Activated CD8-positive, alpha-beta memory T cell treated with anti-CD3 and anti-CD28 coated beads, Interleukin-2, amount 50 U/mL, for 24 hours (primary cell): ENCODE data around the gene CACNA1C.

Experiments
- DNase-seq: peaks from one replicate; pipeline ENCODE4 v3.0.0-alpha.2; 2020; ENCODE audit errors: extremely low read depth

The CACNA1C gene

GRCh38 chr12:2343681-2344080 is 290.9 kb downstream of the CACNA1C start:
- no peak for DNase-seq

- DNase-seq = no peak
Observed at GRCh38 chr12:2344476-2344875, 291.7 kb downstream of the CACNA1C start.

- no peak for DNase-seq
Observed at GRCh38 chr12:2344885-2345284, 292.1 kb downstream of the CACNA1C start.

GRCh38 chr12:2345902-2346301 is 293.1 kb downstream of the CACNA1C start:
- DNase-seq = no peak

DNA sequence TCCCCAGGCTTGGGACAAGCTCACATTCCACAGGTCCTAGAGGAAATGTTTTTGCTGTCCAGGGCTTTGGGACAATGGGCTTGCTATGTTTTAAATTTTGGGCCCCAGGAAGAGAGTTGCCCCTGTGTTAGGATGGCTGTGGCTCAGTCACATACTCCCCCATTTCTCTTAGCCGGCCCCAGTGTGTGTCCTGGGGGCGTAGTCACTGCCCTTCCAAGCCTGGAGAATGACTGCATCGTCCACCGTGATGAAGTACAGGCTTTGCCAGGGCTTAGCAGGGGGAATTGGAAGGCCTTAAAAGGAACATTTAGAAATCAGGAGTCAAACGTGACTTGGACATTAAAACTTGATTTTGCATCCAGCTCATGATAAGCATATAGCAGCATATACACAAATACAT is 293.6 kb downstream of the CACNA1C start:
- no peak for DNase-seq

DNA sequence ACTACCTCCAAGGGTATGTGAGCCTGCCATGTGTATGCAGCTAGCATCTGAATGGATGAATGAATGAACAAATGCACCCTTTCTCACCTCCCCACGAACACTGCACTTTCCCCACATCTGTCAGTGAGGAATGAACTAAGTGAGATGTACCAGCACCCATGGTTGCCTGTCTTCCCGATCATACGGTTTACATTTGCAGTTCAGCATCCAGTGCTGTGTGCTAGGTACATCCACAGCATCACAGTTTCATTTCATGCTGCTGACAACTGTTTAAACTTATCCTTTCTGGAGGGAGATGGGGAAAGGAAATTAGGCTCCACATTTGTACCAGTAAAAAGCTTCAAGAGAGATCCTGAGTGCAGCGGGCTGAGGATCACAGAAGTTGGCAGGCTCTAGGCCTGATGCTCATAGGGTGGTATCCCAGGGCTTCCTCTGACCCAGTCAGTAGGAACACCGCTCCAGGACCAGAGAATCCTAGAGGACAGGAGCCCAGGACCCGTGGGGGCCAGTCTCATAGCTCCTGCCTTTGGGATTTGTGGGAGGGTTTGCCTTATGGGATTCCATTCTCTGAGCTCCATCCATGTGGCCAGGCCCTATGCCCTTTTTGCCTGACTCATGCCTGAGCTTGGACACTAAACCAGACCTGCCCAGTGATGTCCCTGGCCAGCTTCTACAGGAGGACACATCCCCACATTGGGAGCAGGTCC is 294.5 kb downstream of the CACNA1C start:
- DNase-seq = no peak

DNA sequence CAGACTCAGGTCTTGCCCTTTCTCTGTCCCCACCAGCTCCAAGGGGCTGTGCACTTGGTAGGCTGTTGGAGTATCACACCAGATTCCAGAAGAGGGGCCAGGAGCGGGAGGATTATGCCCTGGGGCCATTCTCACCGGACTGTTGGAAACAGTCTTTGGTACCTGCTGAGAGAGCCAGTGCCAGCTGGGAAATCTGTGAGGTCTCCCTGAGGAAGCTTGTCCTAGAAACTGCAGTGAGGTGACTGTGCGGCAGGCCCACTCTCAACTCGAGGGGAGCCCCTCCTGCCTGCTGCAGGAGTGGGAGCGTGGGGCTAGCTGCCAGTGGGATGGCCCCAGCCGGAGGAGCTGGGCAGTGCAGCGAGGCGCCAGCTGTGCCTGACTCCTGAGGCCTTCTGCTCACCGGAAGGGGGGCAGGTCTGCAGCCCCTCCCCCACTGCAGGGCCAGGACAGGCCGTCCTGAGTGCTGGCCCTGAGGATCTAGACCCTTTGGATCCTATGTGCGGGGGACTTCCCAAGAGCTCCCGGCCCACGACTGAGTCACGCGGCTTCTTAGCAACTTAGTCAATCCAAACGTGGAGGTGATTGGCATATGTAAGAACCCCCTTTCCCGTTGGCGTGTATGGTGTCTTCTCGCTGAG is 295.2 kb downstream of the CACNA1C start:
- no peak for DNase-seq

GRCh38 chr12:2348482-2348852 is 295.7 kb downstream of the CACNA1C start:
- no peak for DNase-seq

DNA sequence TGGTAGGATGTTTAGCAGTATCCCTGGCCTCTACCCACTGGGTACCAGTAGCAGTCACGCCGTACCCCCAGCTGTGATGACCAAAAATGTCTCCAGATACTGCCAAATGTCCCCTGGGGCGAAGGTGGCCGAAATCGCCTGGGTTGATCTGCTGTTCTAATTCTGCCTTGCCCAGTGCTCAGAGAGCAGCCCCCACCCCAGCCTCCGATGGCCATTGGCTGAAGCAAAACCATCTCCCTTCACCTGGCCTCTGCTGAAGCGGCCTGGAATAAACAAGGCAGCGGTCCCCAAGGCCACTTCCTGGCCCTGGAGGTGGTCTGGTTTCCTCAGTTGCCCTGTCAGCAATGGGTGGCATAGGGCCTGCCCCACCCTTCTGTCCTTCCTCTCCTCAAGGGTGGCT is 298.4 kb downstream of the CACNA1C start:
- DNase-seq = no peak

GRCh38 chr12:2352203-2352602 is 299.4 kb downstream of the CACNA1C start:
- DNase-seq = no peak

GRCh38 chr12:2353281-2353680 is 300.5 kb downstream of the CACNA1C start:
- DNase-seq = no peak

DNA sequence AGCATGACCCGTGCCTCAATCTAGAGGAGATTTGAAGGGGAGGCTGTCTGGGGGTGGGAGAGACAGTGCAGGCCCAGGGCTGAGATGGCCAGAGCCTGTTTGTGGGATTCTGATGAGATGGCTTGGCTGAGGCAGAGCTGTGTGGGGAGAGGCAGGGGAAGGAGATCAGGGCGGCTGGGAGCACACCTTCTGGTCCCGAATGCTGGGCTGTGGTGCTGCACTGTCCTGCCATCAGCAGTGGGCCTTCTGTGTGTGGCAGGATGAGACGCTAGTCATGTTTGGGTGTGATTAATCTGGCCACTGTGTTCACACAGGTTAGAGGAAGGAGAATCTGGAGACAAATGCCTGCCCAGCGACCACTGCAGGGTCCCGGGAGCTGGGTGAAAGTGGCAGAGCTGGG is 300.9 kb downstream of the CACNA1C start:
- no peak for DNase-seq

- DNase-seq = no peak
Observed at GRCh38 chr12:2354151-2354991, 301.6 kb downstream of the CACNA1C start.

- no peak for DNase-seq
Observed at GRCh38 chr12:2355198-2355597, 302.4 kb downstream of the CACNA1C start.

- DNase-seq = no peak
Observed at GRCh38 chr12:2355604-2356003, 302.8 kb downstream of the CACNA1C start.

- no peak for DNase-seq
Observed at GRCh38 chr12:2356601-2357125, 303.9 kb downstream of the CACNA1C start.

- no peak for DNase-seq
Observed at GRCh38 chr12:2358986-2359658, 306.3 kb downstream of the CACNA1C start.

GRCh38 chr12:2359725-2360629 is 307.2 kb downstream of the CACNA1C start:
- DNase-seq = no peak

- DNase-seq = no peak
Observed at GRCh38 chr12:2360630-2361170, 307.9 kb downstream of the CACNA1C start.

DNA sequence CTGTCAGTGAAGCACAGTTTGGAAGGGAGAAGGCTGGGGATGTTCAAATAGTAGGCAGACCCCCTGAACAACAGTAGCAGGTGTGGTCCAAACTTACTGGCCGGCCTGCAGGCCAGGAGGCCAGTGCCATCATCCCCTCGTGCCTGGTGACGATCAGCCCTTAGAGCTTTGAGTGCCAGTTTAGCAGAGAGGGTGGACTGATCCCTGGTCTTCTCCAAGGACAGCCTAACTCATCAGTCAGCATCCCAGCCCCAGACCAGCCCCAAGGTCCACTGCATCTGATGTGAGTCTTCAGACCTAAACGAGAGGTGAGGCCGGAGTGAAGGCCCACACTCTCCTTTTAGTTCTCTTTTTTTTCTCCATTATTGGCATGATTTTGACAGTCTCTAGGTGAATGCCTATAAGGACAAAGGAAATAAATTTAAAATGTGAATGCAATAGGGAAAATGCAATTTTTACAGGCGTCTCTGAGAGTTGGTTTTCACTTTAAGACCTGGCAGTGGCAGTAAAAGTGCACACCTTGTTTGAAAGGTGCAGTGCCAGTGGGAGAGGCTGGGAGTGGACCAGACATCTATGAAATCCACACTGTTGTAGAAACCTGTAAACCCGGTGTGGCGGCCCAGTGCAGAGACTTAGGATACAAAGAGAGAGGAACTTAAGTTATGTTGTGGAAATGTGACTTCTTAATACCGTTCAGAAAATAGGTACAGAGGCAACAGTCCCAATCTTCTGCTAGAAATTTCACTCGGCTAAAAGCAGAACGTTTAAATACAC is 311.2 kb downstream of the CACNA1C start:
- DNase-seq = no peak
